SK-N-SH treated with all-trans-retinoic acid at 6 μM for 48 hours (cell line): ENCODE data around the gene PCLO.

ENCODE experiments used
- ATAC-seq: fragments of 200-7000 bp; cut with Tn5 transposase; 3 replicates; pipeline ENCODE4 v1.9.1; 2020; ENCODE audit warnings: mild to moderate bottlenecking, moderate library complexity
- BACH2 ChIP-seq: fragments of 250-450 bp; sonication (Bioruptor Pico); IDR thresholded peaks from 2 replicates; pipeline ENCODE4 v1.9.0; 2021; ENCODE audit warnings: mild to moderate bottlenecking, borderline replicate concordance
- CSDC2 ChIP-seq: fragments of 250-450 bp; sonication (Bioruptor Pico); IDR thresholded peaks from 2 replicates; pipeline ENCODE4 v1.5.0; 2020; ENCODE audit warnings: mild to moderate bottlenecking, moderate library complexity
- CSRNP3 ChIP-seq: fragments of 250-450 bp; sonication (Bioruptor Pico); IDR thresholded peaks from 2 replicates; pipeline ENCODE4 v1.5.1; 2021; ENCODE audit warnings: mild to moderate bottlenecking, moderate library complexity
- ESRRG ChIP-seq: fragments of 250-450 bp; sonication (Bioruptor Pico); IDR thresholded peaks from 2 replicates; pipeline ENCODE4 v1.6.1; 2021; ENCODE audit warnings: mild to moderate bottlenecking
- ISL1 ChIP-seq: fragments of 250-450 bp; sonication (Bioruptor Pico); IDR thresholded peaks from 2 replicates; pipeline ENCODE4 v2.1.2; 2022; ENCODE audit warnings: mild to moderate bottlenecking, moderate library complexity
- OSR1 ChIP-seq: fragments of 250-450 bp; sonication (Bioruptor Pico); IDR thresholded peaks from 2 replicates; pipeline ENCODE4 v1.8.0; 2022; ENCODE audit warnings: moderate library complexity, mild to moderate bottlenecking, inconsistent platforms
- PATZ1 ChIP-seq: fragments of 250-450 bp; sonication (Bioruptor Pico); IDR thresholded peaks from 2 replicates; pipeline ENCODE4 v1.8.0; 2020; ENCODE audit warnings: mild to moderate bottlenecking, moderate library complexity, borderline replicate concordance
- PPARA ChIP-seq: fragments of 250-450 bp; sonication (Bioruptor Pico); IDR thresholded peaks from 2 replicates; pipeline ENCODE4 v1.5.0; 2020; ENCODE audit warnings: mild to moderate bottlenecking, borderline replicate concordance
- SNAI2 ChIP-seq: fragments of 250-450 bp; sonication (Bioruptor Pico); IDR thresholded peaks from 2 replicates; pipeline ENCODE4 v1.5.0; 2020; ENCODE audit warnings: mild to moderate bottlenecking, moderate library complexity
- TCF4 ChIP-seq: fragments of 250-450 bp; sonication (Bioruptor Pico); IDR thresholded peaks from 2 replicates; pipeline ENCODE4 v1.8.0; 2021; ENCODE audit warnings: mild to moderate bottlenecking, moderate library complexity, borderline replicate concordance
- TOX ChIP-seq: fragments of 250-450 bp; sonication (Bioruptor Pico); IDR thresholded peaks from 2 replicates; pipeline ENCODE4 v1.8.0; 2021; ENCODE audit warnings: mild to moderate bottlenecking, moderate library complexity, borderline replicate concordance
- TSHZ2 ChIP-seq: fragments of 250-450 bp; sonication (Bioruptor Pico); IDR thresholded peaks from 2 replicates; pipeline ENCODE4 v1.5.0; 2020; ENCODE audit warnings: mild to moderate bottlenecking, moderate library complexity
- ZC3H10 ChIP-seq: fragments of 250-450 bp; sonication (Bioruptor Pico); IDR thresholded peaks from 2 replicates; pipeline ENCODE4 v1.5.1; 2021; ENCODE audit warnings: mild to moderate bottlenecking, moderate library complexity
- ZFP3 ChIP-seq: fragments of 250-450 bp; sonication (Bioruptor Pico); IDR thresholded peaks from 2 replicates; pipeline ENCODE4 v1.5.0; 2020; ENCODE audit warnings: mild to moderate bottlenecking, moderate library complexity
- ZFP30 ChIP-seq: fragments of 450-650 bp; formaldehyde crosslinking; IDR thresholded peaks from 2 replicates; pipeline ENCODE4 v1.5.0; 2022; ENCODE audit warnings: mild to moderate bottlenecking, moderate library complexity
- ZNF565 ChIP-seq: fragments of 450-650 bp; formaldehyde crosslinking; conservative IDR thresholded peaks from 2 replicates; pipeline ENCODE4 v1.5.0; 2020; ENCODE audit warnings: low read depth, mild to moderate bottlenecking, moderate library complexity
- ZNF70 ChIP-seq: fragments of 450-650 bp; formaldehyde crosslinking; IDR thresholded peaks from 2 replicates; pipeline ENCODE4 v1.5.0; 2020; ENCODE audit warnings: mild to moderate bottlenecking, moderate library complexity
- ZNF8 ChIP-seq: fragments of 450-650 bp; formaldehyde crosslinking; IDR thresholded peaks from 2 replicates; pipeline ENCODE4 v1.5.0; 2020; ENCODE audit warnings: mild to moderate bottlenecking, moderate library complexity
- TF ChIP-seq, protein P1 (sequence below): fragments of 250-450 bp; sonication (Bioruptor Pico); IDR thresholded peaks from 2 replicates; pipeline ENCODE4 v1.5.1; 2020; ENCODE audit warnings: low read depth, mild to moderate bottlenecking, moderate library complexity

Gene PCLO

GRCh38 chr7:83150310-83150709 lies 12.4 kb downstream of the PCLO start:
- no peak for TF ChIP-seq ZNF565 (CRISPR knock-in tag)
- no peak for TF ChIP-seq ESRRG (CRISPR knock-in tag)
- TF ChIP-seq TSHZ2 (CRISPR knock-in tag), result no peak
- TF ChIP-seq CSDC2 (CRISPR knock-in tag), result no peak
- TF ChIP-seq TCF4, result no peak
- TF ChIP-seq OSR1 (CRISPR knock-in tag), result no peak
- no peak for TF ChIP-seq CSRNP3 (CRISPR knock-in tag)
- TF ChIP-seq ZFP3 (CRISPR knock-in tag), result no peak
- no peak for TF ChIP-seq PPARA
- TF ChIP-seq ZC3H10 (CRISPR knock-in tag), result no peak
- TF ChIP-seq ZNF8 (CRISPR knock-in tag), result no peak
- TF ChIP-seq, protein P1, sequence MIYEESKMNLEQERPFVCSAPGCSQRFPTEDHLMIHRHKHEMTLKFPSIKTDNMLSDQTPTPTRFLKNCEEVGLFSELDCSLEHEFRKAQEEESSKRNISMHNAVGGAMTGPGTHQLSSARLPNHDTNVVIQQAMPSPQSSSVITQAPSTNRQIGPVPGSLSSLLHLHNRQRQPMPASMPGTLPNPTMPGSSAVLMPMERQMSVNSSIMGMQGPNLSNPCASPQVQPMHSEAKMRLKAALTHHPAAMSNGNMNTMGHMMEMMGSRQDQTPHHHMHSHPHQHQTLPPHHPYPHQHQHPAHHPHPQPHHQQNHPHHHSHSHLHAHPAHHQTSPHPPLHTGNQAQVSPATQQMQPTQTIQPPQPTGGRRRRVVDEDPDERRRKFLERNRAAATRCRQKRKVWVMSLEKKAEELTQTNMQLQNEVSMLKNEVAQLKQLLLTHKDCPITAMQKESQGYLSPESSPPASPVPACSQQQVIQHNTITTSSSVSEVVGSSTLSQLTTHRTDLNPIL, result no peak
- no peak for TF ChIP-seq ISL1 (CRISPR knock-in tag)
- TF ChIP-seq BACH2, result no peak
- TF ChIP-seq ZNF70, result no peak
- TF ChIP-seq ZFP30, result no peak
- no peak for TF ChIP-seq TOX (CRISPR knock-in tag)
- ATAC-seq, result no peak

GRCh38 chr7:83149466-83149865 lies 13.2 kb downstream of the PCLO start:
- no peak for ATAC-seq
- TF ChIP-seq CSRNP3 (CRISPR knock-in tag), result no peak
- no peak for TF ChIP-seq ZFP3 (CRISPR knock-in tag)
- no peak for TF ChIP-seq ISL1 (CRISPR knock-in tag)
- TF ChIP-seq, protein P1, result no peak
- no peak for TF ChIP-seq ZFP30
- no peak for TF ChIP-seq CSDC2 (CRISPR knock-in tag)
- TF ChIP-seq OSR1 (CRISPR knock-in tag), result no peak
- TF ChIP-seq PPARA, result no peak
- TF ChIP-seq TSHZ2 (CRISPR knock-in tag), result no peak
- TF ChIP-seq SNAI2 (CRISPR knock-in tag), result no peak
- TF ChIP-seq ESRRG (CRISPR knock-in tag), result no peak

GRCh38 chr7:83148776-83149175 lies 13.9 kb downstream of the PCLO start:
- TF ChIP-seq ZNF70 (no peak), CSRNP3 (CRISPR knock-in tag) (no peak), PATZ1 (CRISPR knock-in tag) (no peak), SNAI2 (CRISPR knock-in tag) (no peak), ESRRG (CRISPR knock-in tag) (no peak), BACH2 (no peak), ZNF8 (CRISPR knock-in tag) (no peak), PPARA (no peak)

More at GRCh38 chr7:83148776-83149175, 13.9 kb downstream of the PCLO start:
- ATAC-seq, result no peak
